ENCODE data around the gene ERAP2.

Gene ERAP2

DNA sequence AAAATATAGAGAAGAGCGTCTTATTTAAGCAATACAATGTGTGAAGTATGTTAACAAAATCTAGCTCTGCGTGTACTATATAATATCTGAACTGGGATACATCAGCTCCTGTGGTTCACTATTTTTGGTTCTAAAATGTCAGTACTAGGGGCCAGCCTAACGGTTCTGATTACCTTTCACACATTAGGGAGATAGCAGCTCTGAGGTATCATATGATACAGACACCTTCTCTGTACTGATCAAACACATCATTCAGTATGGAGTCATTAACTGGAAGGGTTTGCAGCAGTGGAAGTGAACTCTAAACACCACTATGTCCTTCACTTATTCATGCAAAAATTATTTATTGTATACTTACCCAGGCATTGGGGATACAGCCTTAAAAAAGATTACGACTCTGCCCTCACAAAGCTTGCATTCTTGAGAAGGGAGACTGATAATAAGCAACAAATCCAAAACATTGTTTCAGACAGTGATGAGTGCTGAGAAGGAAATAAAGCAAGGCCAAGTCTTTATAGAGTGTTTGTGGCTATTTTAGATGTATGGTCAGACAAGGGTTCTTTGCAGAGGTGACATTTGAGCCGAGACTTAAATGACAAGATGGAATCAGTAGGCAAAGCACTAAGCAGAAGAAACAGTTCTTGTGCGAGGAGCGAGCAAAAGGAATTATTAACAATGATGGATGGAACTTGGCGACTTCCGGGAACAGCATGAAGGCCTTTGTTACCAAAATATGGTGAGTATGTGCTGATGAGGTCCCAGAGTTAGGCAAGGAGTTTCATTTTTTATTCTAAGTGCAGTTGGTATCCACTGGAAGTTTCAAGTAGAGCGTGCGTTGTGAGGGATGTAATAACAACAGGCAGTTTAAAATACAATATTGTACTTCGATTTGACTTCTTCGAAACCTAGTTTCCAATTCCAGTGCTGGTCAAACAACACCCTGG is 57.7 kb downstream of the ERAP2 start:
- peak; percentile 47 for DNase-seq

DNA sequence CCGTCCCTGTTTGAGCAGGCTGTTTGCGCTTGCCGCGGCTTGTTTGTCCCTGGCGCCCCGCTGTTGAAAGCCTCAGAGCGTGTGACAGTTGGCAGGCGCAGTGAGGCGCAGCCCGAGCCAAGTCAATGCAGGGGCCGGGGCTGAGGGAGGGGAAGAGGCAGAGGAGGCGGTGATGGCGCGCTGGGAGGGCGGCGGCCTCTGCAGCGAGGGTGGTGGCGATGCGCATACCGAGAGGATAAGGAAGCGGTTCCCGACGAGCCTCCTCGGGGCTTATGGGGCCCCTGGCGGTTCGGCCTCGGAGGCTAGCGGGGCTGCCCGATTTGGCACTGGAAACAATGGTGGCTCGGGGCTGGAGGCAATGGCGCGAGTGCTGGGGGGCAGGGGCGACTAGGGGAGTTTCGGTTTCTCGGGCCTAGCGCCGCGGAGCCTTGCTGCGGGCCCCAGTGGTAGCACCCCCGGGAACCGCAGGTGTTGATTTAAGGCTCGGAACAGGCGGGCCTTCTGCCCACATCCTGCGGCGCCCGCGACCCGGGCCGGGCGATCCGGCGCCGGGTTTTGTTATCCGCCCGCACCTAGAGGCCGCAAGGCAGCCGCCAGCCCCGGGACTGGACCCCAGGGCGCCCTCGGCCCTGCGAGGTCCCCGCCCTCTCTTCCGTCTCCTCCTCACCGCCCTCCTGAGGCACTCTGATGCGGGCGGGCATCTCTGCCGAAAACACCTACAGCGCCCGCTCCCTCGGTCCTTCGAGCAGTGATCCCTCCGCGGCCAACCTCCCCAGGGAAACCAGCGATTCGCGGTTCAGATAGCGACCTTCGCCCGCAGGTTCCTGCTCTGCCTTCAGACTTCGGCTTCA is 58.6 kb downstream of the ERAP2 start:
- DNase-seq: peak; percentile 95

DNA sequence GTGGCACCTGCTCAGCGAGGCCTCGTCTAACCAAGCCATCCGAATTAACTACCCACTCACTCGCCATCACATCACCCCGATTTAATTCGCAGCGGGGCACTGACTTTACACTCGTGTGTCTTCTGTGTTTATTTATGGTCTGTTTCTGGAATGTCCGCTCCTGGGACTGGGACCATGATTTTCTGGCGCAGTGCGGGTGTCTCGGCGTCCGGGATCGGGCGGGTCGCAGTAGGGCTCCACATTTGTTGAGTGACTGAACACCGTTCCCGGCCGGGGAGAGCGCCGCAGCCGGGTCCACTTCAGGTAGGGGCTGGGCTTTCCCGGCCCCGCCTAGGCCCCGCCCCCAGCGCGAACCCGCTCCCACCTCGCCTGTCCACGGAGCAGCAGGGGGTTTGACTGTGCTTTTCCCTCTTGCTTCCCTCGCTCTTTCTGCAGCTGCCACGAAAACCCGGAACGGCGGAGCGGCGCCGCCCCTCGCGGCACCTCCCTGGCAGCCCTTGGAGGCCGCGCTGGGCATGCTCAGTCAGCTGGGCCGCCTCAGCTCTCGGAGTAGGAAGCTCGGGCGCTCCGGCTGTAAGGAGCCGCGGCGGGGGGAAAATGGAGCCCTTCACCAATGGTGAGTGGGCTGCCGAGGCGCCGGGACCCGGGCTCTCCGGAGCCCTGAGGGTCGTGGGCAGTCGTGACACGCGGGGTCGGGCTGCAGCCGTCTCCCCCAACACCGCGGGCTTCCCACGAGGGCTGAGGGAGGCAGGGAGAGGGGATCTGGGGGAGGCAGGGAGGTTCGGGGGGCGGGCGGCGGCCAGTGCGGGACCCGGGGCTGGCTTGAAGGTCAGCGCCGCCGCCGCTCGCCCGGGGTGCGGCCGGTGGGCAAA is 59.5 kb downstream of the ERAP2 start, which contains the start of gene LNPEP:
Gene LNPEP (plus strand): TSS at position 522 of the 872 bp plus-strand sequence. CDS start 76 bp downstream, at position 598.
- DNase-seq: peak; percentile 97

DNA sequence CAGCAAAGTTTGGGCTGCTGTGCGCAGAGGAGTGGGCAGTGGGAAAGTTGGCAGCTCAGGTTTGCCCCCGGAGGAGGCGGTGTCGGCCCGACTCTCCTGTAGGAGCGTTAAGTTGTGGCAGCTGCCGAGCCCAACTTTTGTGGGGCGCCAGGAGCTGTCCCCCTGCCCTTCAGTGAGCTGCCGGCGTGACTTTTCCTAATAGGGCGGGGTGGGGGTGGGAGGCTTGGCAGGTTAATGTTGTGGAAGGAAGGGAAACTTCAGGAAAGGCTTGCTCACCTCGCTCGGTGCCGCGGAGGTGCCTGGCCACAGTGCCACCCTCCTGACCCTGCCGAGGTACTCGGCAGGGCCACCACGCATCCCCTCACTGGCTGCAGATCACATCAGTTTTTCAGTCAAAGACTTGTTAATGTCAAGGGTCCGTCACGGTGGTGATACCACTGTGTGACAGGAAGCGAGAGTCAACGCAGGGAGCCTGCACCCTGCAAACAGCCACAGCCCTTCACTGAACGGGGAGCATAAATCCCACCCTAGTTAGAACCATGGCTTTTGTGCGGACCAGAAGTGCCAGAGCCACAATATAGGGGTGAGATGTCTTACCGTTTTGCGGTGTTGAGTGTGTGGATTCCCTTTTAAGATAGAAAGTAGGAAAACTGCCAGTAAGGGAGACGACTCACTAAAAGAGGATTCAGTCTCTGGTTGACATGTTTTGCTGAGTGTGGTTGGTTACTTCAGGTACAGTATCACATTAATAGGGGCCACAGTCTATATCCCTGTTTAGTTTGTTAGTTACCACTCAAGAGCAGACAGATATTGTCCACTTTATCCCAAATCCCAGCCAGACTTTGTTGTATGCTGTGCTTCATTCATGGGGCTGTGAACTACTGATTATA is 60.4 kb downstream of the ERAP2 start:
- DNase-seq: no peak

DNA sequence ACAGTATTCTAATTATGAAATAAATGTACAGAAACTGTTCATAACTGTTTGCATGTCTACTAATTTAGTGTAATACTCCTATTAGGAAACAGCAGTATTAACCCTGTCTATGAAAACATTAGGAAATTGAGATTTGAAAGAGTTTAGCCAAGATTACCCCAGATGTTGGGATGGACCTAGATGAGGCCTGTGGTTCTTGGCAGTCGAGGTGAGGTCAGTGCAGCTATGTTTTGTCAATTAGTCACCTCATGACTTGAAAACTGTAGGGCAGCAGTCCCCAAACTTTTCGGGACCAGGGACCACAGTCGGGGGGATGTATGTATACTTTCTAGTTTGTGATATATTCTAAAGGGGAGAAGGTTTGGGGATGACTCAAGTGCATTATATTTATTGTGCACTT is 64.3 kb downstream of the ERAP2 start:
- DNase-seq: no peak

DNA sequence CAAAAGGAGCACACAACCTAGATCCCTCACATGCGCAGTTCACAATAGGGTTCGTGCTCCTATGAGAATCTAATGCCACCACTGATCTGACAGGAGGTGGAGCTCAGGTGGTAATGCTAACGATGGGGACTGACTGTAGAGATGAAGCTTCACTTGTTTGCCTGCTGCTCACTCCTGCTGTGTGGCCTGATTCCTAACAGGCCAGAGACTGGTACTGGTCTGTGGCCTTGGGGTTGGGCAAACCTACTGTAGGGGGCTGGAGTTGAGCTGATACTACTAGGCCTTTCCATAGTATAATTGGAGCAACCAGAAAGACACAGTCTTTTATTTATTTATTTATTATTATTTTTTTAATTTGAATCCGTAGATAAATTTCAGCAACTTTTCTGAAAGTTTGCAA is 64.8 kb downstream of the ERAP2 start:
- no peak for DNase-seq

DNA sequence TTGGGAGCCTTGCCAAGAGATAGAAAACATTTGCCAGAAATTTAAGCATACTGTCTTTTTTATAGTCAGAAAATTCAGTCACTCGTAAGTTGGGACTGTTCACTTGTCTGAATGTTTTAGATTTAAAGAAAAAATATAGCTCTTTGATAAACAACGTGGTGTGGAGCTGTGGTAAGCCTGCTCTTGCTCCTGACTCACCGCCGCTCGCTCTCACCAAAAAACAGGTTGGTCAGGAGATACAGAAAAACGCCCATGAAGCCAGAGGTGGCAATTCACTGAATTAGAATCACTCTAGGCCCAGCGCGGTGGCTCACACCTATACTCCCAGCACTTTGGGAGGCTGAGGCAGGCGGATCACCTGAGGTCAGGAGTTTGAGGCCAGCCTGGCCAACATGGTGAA is 65.8 kb downstream of the ERAP2 start:
- no peak for DNase-seq

DNA sequence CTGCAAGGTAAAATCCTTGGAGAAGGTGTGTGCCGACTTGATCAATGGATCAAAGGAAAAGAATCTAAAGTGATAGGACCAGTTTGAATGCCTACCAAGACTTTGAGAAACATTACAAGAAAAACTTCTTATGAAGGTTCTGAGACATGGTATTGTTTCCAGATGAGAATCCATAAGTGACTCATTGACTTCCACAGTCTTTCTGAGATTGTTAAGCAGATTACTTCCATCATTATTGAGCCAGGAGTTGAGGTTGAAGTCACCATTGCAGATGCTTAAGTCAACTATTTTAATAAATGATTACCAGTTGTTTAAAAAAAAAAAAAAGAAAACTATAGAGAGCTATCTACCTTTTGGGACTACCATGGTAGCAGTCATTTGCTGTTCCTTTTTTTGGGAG is 66.6 kb downstream of the ERAP2 start:
- peak; percentile 28 for DNase-seq

DNA sequence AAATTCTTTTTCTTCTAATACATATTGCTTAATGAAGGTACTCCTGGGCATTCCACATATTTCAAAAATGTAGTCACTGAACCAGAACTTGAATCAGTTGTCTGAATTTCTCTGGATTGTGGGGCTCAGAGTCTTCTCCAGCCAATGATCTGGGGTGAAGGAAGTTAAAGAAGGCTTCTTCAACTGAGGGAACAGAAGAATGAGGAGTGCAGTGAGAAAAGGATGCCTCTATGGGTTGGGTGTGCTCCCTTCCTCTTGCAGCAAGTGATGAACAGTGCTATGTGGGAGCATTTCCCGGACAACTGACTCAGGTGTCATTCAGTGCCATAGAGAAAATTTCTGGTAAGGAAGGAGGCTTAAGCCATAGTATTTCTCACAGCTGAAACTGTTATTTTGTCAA is 67.5 kb downstream of the ERAP2 start:
- no peak for DNase-seq

DNA sequence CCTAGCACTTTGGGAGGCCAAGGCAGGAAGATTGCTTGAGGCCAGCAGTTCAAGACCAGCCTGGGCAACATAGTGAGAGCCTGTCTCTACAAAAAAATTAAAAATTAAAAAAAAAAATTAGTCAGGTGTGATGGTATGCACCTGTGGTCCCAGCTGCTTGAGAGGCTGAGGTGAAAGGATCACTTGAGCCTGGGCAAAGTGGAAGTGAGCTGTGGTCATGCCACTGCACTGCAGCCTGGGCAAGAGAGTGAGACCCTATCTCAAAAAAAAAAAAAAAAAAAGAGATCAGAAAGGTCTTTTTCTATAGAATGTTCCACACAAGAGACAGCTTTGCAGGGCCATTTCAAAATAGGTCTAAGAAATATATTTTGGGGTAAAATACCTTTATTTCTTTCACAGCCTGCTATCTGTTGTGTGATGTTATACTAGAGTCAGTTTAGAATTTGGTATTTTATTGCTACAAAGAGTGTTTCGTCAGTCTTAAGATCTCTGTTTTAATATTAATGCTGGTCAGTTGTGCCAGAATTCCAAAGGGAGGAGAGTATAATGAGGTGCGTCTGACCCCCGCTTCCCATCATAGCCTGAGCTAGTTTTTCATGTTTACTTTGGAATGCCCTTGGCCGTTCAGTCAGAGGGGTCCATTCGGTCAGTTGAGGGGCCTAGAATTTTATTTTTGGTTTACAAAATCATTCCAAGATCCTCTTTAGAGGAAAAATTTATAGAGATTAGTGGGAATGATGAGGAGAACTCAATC is 69.0 kb downstream of the ERAP2 start:
- no peak for DNase-seq

DNA sequence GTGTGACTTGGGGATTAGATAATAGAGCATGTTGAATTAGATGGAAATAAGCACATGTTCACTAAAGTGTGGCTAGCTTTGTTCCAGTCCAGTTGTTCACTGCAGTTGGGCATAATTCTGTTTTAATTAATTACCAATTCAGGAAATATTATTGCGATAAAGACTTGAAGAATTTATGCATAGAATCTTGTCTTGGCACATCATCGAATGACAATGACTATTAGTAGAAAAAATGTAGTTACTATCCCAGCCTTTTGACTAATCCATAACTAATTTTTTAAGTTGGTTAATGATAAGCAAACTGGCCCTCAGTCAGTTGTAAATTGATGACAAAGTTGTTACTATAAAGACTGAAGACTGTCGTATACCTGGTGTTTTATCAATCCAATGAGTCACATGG is 70.1 kb downstream of the ERAP2 start:
- DNase-seq: no peak

DNA sequence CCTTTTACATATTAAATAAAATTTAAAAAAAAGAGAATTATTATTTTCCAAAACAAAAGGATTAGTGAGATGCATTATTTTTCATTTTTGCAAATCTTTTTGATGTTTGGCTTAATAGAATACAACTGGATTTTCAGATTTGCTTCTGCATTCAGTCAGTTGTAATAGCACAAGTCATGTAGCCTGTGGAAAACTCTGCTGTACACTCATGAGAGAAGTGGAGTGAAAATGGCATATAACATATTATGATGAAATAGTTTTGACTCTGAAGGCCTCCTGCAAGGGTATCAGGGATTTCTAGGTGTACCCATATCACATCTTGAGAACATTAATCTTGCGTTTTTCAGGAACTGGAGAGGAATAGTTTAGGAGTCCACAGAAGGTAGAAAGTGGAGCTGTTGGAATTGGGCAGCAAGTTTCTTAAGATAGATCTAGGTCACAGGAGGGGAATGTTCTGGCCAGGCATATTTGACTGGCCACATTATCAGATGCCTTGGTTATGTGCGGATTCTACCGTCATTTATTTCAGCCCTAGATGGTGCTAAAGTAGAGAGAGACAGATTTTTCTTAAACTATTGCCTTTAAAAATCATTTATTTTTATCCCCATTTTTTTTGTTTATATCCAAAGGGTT is 75.9 kb downstream of the ERAP2 start:
- DNase-seq: no peak

DNA sequence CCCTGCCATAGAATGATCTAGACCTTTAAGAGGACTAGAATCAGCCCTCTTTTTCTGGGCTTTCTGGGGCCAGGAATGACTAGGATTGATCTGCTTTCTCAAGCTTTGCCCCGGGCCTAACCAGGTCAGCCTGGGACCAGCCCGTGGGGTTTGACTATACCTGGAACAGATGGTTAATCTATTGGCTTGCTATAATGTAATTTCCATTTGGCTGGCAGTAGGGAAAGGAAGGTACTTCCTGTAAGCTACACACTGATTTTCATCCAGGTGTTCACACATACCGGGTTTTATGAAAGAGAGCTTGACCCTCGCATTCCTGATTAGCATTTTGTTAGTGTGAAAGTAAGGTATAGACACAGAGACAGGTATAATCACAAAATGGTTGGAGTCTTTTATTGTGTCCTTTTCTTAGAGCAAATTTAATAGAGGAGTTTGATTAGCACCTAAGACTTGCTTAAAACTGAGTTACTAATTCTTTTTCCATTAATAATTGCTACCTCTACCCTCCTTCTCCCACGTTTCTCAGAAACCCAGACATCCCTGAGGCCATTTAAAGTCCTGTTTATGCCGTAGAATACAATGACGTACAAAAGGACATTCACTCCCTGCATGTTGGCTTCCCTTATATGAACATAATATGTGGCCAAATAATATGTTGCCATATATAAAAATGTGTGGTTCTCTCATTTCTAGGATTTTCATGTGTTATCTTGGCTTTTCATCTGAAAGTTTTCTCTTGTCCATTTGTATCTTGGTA is 76.9 kb downstream of the ERAP2 start:
- DNase-seq: no peak

DNA sequence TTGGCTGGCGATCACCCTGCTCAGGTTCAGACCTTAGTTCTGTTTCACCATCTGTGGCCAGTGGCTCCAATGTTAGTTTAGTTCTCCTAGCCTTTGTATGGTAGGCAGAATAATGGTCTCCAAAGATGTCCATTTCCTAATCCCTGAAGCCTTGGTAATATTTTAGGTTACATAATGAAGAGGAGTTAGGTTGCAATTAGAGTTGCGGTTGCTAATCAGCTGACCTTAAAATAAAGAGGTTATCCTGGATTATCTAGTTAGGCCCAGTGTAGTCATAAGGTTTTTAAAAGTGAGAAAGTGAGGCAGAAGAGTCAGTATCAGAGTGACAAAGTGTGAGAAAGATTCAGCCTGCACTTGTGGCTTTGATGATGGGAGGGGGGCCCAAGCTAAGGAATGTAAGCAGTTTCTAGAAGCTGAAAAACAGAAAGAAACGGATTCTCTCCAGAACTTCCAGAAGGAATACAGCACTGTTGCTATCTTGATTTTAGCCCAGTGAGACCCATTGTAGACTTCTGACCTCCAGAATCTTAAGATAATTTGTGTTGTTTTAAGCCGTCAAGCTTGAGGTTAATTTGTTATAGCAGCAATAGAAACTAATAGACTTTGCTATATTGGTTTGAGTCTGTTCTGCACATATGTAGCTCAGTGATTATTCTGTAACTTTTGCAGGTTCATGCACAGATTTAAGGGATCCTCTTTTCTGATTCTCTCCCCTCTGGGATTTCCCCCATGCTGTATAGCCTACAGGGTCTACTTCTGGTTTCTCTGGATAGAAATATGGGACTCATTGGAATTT is 81.2 kb downstream of the ERAP2 start:
- DNase-seq: no peak

DNA sequence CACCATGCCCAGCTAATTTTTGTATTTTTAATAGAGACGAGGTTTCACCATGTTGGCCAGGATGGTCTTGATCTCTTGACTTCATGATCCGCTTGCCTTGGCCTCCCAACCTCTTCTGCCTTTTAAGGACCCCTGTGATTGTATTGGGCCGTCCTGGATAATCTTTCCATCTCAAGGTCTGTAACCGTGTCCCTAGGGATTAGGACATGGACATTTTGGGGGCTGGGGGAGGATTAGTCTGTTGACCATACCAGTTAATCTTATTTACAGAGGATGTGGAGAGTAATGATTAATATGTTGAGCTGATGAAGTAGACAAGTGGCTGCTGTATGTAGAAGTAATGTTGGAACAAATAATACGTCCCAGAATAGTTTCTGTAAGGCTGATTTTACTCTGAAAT is 82.7 kb downstream of the ERAP2 start:
- no peak for DNase-seq

DNA sequence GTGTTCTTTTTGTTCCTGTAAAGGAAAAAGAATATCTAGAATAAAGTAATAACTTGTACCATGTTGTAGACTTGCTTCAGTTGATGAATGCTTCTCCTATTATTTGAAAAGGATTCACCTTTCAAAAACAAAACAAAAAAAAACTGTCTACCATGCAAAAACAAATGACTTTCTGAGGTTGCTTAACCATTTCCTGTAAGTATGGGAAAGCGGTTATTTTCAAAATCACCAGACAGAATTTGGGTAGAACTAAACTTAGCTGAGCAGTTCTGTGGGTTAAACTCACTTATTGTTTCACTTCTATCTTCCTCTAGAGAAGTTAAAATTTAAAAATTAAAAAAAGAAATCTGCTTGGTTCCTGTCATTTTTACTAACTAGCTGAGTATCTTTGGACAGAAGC is 84.8 kb downstream of the ERAP2 start:
- no peak for DNase-seq

DNA sequence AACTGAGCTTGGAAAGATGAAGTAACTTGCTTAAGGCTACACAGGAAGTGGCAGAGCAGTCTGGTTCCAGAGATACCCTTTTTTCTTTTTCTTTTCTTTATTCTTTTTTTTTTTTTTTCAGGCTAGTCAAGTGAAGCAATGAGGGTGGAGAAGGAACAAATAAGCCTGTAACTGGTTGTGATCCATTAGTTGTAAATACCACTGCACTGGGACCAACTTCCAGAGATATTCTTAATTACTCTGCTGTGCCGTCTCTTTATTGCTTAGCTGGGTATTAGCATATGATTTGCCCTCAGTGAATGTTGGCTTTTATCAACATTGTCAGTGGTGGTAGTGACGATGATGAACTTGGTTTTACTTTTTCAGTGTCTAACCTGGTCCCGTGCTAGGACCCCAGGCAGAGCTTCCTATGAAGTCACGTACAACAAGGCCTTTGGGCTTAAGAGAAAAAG is 86.3 kb downstream of the ERAP2 start:
- DNase-seq: no peak

DNA sequence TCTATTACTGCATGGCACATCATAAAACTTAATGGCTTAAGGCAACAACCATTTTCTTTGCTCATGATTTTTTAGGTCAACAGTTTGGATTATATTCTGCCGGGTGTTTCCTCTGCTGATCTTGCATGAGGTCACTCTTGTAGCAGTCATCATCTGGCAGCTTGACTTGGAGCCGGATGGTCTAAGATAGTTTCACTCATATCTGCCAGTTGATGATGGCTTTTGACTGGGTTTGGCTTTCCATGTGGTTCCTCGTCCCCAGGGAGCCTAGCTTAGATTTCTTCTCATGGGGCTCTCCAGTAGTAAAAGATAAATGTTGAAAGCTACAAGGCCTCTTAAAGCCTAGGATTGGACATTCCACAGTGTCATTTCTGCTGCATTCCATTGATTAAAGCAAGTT is 87.0 kb downstream of the ERAP2 start:
- peak; percentile 89 for DNase-seq
